ENCODE data around the gene AFM. TPM values are rescaled to one million over a fixed set of nuclear protein-coding genes. Genes with fewer than 3 reads are reported as not detected.
A peak's percentile ranks its signal among the peaks of the same experiment; 100 is the strongest.

Gene AFM
- total and polyA plus RNA-seq, 12 donors: not detected

DNA sequence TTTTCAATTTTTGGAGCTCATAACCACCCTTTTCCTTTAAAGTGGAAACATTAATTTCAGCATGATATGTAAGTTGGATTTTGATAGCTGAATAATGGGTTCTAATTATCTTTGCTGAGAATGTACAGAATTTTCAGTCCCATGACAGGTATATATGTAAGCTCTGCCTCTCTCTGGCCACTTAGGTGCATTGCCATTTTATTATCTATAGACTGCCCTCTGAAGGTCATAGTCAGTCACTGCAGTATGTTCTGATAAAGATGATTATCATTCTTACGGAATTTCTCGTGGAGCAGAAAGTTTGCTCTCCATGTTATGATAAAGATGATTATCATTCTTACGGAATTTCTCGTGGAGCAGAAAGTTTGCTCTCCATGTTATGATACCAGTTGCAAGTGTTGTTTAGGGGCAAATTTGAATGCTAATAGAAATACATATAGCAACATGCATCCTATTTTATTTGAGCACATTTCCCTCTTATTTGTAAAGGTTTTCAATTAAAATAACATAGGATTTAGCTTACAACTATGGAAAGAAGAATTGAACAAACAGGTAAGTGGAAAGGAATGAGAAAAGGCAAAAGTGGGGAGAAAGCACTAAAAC, 35.1 kb upstream of the AFM start:
- peaks cover 0 to 21% (median 3%) of the 10 kb centered on the region in 7 donors for H3K27me3 ChIP-seq
- TF ChIP-seq, protein P1, sequence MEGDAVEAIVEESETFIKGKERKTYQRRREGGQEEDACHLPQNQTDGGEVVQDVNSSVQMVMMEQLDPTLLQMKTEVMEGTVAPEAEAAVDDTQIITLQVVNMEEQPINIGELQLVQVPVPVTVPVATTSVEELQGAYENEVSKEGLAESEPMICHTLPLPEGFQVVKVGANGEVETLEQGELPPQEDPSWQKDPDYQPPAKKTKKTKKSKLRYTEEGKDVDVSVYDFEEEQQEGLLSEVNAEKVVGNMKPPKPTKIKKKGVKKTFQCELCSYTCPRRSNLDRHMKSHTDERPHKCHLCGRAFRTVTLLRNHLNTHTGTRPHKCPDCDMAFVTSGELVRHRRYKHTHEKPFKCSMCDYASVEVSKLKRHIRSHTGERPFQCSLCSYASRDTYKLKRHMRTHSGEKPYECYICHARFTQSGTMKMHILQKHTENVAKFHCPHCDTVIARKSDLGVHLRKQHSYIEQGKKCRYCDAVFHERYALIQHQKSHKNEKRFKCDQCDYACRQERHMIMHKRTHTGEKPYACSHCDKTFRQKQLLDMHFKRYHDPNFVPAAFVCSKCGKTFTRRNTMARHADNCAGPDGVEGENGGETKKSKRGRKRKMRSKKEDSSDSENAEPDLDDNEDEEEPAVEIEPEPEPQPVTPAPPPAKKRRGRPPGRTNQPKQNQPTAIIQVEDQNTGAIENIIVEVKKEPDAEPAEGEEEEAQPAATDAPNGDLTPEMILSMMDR (IDR thresholded peaks at IDR 0.05): peak in 8 of 9 donors; percentile 11 to 70 (median 56)
- no peak for DNase-seq
- 7 to 8% methylated on average over 4 of the region's 4 CpGs for WGBS, 2 donors
- intact Hi-C loops (cut with DNase I): no loop called here
- no peaks in the 10 kb centered on the region for H3K4me1 ChIP-seq
- H3K36me3 ChIP-seq: no peaks in the 10 kb centered on the region
- no peak for ATAC-seq
- no peak overlapping the region for H3K4me3 ChIP-seq
- H3K27ac ChIP-seq: no peak overlapping the region
- no peaks in the 10 kb centered on the region for H3K9me3 ChIP-seq

DNA sequence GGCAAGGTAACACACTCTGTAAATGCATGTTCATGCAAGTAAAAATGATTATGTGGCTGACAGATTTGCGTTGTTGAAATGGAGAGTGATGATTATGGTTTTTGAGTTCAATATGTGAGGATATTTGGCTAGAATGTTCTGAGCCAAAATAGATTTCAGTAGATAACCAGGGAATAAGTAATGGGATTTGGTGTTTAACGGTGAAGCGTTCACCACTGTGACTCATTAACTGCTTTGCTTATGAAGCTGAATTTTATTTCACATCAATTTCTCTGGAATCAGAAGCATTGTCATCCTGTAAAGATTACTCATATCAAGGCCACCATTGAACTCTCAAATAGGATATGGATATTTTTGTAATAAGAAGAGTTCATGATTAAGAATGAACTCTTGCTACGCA, 33.9 kb upstream of the AFM start:
- TF ChIP-seq, protein P1 (IDR thresholded peaks at IDR 0.05): no peak

DNA sequence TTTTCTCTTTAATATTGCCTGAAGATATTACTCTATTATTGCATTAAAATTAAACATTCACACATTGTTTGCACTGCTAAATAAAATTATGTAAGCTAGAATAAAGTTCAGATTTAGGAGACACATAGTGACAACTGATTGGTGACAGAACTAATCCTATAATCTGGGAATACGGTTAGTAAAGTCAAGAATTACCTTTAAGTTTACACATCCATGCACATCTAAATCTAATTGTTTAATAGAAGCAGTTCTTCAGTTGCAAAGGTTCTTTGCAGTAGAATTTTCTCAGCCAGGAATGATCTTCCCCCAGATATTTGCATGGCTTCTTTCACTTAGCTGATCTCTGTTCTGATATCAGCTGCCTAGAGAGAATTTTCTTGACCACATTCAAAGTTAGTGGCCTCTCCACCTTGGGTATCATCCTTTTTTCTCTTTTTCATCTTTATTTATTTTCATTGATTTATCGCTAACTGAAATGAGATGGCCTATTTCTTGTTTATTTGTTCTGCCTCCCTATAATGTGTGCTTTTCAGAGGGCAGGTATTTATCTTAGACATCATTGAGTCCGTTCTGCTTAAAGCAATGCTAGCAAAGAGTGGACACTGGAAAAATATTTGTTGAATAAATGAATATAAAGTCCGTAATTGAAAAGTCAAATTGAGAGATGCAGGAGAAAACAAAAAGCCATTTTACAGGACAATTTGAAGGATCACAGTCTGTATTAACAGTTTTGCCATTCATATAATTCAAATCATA, 32.9 kb upstream of the AFM start:
- ATAC-seq (no peak), DNase-seq (no peak)
- H3K27ac ChIP-seq: no peak overlapping the region
- intact Hi-C loops (cut with DNase I): no loop called here
- no peaks in the 10 kb centered on the region for H3K4me1 ChIP-seq
- WGBS, 2 donors: 90 to 91% methylated on average over 4 of the region's 4 CpGs
- TF ChIP-seq, protein P1 (IDR thresholded peaks at IDR 0.05): no peak
- H3K27me3 ChIP-seq: peaks cover 0 to 21% (median 3%) of the 10 kb centered on the region in 7 donors
- no peaks in the 10 kb centered on the region for H3K36me3 ChIP-seq
- no peaks in the 10 kb centered on the region for H3K9me3 ChIP-seq
- H3K4me3 ChIP-seq: no peak overlapping the region

More for the DNA sequence above, 33.9 kb upstream of the AFM start:
- DNase-seq (no peak), ATAC-seq (no peak)
- Histone ChIP-seq H3K9me3 (no peaks in the 10 kb centered on the region), H3K4me3 (no peak overlapping the region), H3K4me1 (no peaks in the 10 kb centered on the region), H3K27ac (no peak overlapping the region), H3K27me3 (peaks cover 0 to 21% (median 3%) of the 10 kb centered on the region in 7 donors), H3K36me3 (no peaks in the 10 kb centered on the region)
- WGBS, 2 donors: 88 to 90% methylated on average over 4 of the region's 4 CpGs
- intact Hi-C loops (cut with DNase I): no loop called here

DNA sequence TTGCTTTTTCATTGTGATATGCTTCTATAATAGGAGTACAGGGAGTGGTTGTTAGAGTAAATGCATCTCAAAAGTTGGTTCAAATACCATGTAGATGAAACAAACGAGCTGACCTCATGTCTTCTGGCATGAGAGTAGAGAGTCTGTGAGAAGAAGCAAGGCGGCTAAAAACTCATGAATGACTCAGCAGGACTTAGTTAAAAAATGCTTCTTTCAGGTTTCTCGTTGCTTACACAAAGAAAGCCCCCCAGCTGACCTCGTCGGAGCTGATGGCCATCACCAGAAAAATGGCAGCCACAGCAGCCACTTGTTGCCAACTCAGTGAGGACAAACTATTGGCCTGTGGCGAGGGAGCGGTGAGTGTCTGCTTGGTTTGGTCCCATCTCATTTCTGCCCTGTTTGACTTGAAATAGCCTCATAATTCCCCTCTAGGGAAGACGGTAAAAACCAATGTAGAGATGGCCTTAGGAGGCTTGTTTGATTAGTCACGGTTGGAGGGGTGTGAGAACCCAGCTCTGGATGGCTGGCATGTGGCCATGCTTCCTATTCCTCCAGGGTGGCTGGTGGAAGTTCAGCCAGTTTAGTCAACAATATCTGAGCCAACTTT, 31.0 kb upstream of the AFM start:
- peak in 1 of 2 donors; percentile 29 for DNase-seq
- 55 to 60% methylated on average over 9 of the region's 9 CpGs for WGBS, 2 donors
- intact Hi-C loops (cut with DNase I): loop anchor here in 1 of 10 donors (10.0 kb wide), 1 partner anchor 354 kb away; no protein-coding TSS in a partner anchor
- Histone ChIP-seq H3K27ac (peak overlapping the region in 2 of 10 donors; percentile 24 to 36), H3K27me3 (peaks cover 0 to 15% (median 3%) of the 10 kb centered on the region in 7 donors), H3K36me3 (no peaks in the 10 kb centered on the region), H3K4me1 (no peaks in the 10 kb centered on the region), H3K9me3 (no peaks in the 10 kb centered on the region), H3K4me3 (no peak overlapping the region)
- ATAC-seq: peak in 2 of 8 donors; percentile 42 to 83
- TF ChIP-seq, protein P1 (IDR thresholded peaks at IDR 0.05): no peak
